Heart left ventricle (tissue), 13 donors: ENCODE measurements around the gene DNAJB2.

Source experiments
- CTCF ChIP-seq, 12 donors: fragments of 200-600 bp; sonication (generic) in 4 of 12; IDR thresholded peaks; one replicate each; pipeline versions ENCODE4 v1.5.0 to v1.8.0; 2018 to 2022; ENCODE audit warnings: antibody characterized with exemption in 12 of 12, mild to moderate bottlenecking in 5 of 12
- POLR2A ChIP-seq, 2 donors: fragments of 450-650 bp; IDR thresholded peaks; one replicate each; pipeline ENCODE4 v1.6.1; 2017; ENCODE audit warnings: antibody characterized with exemption in 2 of 2, mild to moderate bottlenecking in 2 of 2, moderate library complexity in 2 of 2
- donor health status: ischemic (EF 13 %, LVEDD 7.1; RV severe dilation, severe dysfunction).
- donor health status: DM: no; HTN: yes; CAD: no.
- donor health status: DM: no; HTN: no; CAD: no.
- donor health status: ischemic (EF 25% LVEDD 6.9; RV normal size, moderate dysfunction).
- donor health status: ischemic (EF 25% LVEDD 5.7; RV mildly dilated, moderate dysfunction).
- donor health status: ischemic (EF 35%, LVEDD 5.7; RV mildly dilated, moderate dysfunction).
- donor health status: nonischemic (EF 11% LVEDD 7.7; RV severe dilation, severe dysfunction).
- donor health status: DM: yes; HTN: yes; CAD: no.
- donor health status: PGD.
- donor health status: ischemic (EF 29% LVEDD 5.4; RV normal size, mild dysfunction).
- donor health status: nonischemic (EF 23%, LVEDD 6.1; RV moderate dilation, normal function).

DNA sequence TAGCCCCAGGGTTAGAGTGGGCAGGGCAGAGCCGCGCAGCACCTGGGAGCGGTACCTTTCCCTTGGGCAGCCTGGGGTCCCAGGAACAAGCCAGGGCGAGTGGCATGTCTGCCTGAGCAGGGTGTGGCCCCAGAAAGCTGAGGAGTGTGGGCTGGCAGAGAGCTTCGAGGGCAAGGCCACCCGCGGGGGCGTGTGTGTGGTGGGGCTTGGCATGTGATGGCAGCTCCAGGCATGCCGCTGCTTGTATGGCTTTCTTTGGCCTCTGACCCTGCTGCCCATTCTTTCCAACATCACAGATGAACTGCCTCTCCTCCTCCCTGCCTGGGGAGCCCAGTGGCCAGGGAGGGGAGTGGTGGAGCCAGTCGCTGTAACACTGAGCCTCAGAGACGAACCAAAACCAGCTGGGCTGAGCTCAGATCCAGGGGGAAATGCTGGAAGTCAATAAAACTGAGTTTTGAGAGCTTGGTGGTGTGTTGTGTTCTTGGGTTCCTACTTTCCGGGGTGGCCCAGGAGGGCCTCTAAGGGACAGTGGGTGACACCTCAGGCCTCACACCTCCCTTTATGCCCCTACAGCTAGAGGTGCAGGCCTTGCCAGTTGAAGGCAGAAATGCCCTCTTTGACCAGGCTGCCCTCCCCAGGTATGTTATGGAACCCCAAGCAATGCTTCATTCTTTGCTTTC, 7.4 kb downstream of the DNAJB2 start:
- TF ChIP-seq CTCF (IDR thresholded peaks at IDR 0.05) (no peak), POLR2A (IDR thresholded peaks at IDR 0.05) (no peak)
